HepG2 (cell line): ENCODE results near the gene LLGL1. TPM values are rescaled to one million over a fixed set of nuclear protein-coding genes. Genes with fewer than 3 reads are reported as not detected.
A peak's percentile ranks its signal among the peaks of the same experiment; 100 is the strongest.

ENCODE experiments used
- CAMTA2 ChIP-seq: sonication (generic); formaldehyde crosslinking; IDR thresholded peaks from 2 replicates; pipeline ENCODE4 v1.4.0; 2020; ENCODE audit warnings: mild to moderate bottlenecking, missing genetic modification reagents, borderline replicate concordance
- GFI1 ChIP-seq: sonication (generic); formaldehyde crosslinking; IDR thresholded peaks from 2 replicates; pipeline ENCODE4 v1.5.0; 2020; ENCODE audit warnings: missing genetic modification reagents, mild to moderate bottlenecking, borderline replicate concordance
- HNF4G ChIP-seq, 2 experiments: sonication (generic) in 1 of 2; formaldehyde crosslinking in 1 of 2; IDR thresholded peaks; 2 replicates each; pipeline versions ENCODE4 v1.4.0 to v1.6.1; 2011 to 2020; ENCODE audit warnings: borderline replicate concordance in 2 of 2, low read depth in 2 of 2, mild to moderate bottlenecking in 2 of 2, low read length in 1 of 2, missing genetic modification reagents in 1 of 2, moderate library complexity in 1 of 2
- HOXA9 ChIP-seq: sonication (generic); formaldehyde crosslinking; IDR thresholded peaks from 2 replicates; pipeline ENCODE4 v1.8.1; 2022; ENCODE audit warnings: missing genetic modification reagents, mild to moderate bottlenecking, moderate library complexity, borderline replicate concordance
- KDM4B ChIP-seq: sonication (generic); formaldehyde crosslinking; IDR thresholded peaks from 2 replicates; pipeline ENCODE4 v1.4.0; 2020; ENCODE audit warnings: missing genetic modification reagents
- NR2F1 ChIP-seq, 2 experiments: fragments of 450-650 bp in 1 of 2; formaldehyde crosslinking in 1 of 2; IDR thresholded peaks; 2 replicates each; pipeline versions ENCODE4 v1.5.0 to v1.6.1; 2016 to 2020; ENCODE audit warnings: mild to moderate bottlenecking in 1 of 2, missing compliant biosample characterization in 1 of 2, missing genetic modification reagents in 1 of 2, moderate library complexity in 1 of 2
- RNF2 ChIP-seq: fragments of 450-650 bp; conservative IDR thresholded peaks from 2 replicates; pipeline ENCODE4 v1.6.1; 2016; ENCODE audit warnings: low read depth
- TSC22D2 ChIP-seq: sonication (generic); formaldehyde crosslinking; IDR thresholded peaks from 2 replicates; pipeline ENCODE4 v1.5.1; 2020; ENCODE audit warnings: missing genetic modification reagents, mild to moderate bottlenecking, borderline replicate concordance
- ZNF10 ChIP-seq: sonication (generic); formaldehyde crosslinking; IDR thresholded peaks from 2 replicates; pipeline ENCODE4 v1.4.0; 2020; ENCODE audit warnings: mild to moderate bottlenecking, low read depth, missing genetic modification reagents, borderline replicate concordance
- ZNF230 ChIP-seq: sonication (generic); formaldehyde crosslinking; IDR thresholded peaks from 2 replicates; pipeline ENCODE4 v1.4.0; 2020; ENCODE audit warnings: mild to moderate bottlenecking, missing genetic modification reagents
- ZNF24 ChIP-seq: fragments of 450-650 bp; IDR thresholded peaks from 2 replicates; pipeline ENCODE4 v1.6.1; 2017; ENCODE audit warnings: antibody characterized with exemption, mild to moderate bottlenecking
- ZNF3 ChIP-seq: IDR thresholded peaks from 2 replicates; pipeline ENCODE4 v1.7.0; 2017; ENCODE audit warnings: inconsistent platforms
- ZNF333 ChIP-seq: sonication (generic); formaldehyde crosslinking; IDR thresholded peaks from 2 replicates; pipeline ENCODE4 v1.4.0; 2020; ENCODE audit warnings: mild to moderate bottlenecking, missing genetic modification reagents, borderline replicate concordance
- ZNF335 ChIP-seq: sonication (generic); formaldehyde crosslinking; IDR thresholded peaks from 2 replicates; pipeline ENCODE4 v1.4.0; 2020; ENCODE audit warnings: missing genetic modification reagents
- ZNF558 ChIP-seq: sonication (generic); formaldehyde crosslinking; IDR thresholded peaks from 2 replicates; pipeline ENCODE4 v1.9.0; 2022; ENCODE audit warnings: mild to moderate bottlenecking, missing genetic modification reagents, borderline replicate concordance
- ZNF720 ChIP-seq: sonication (generic); formaldehyde crosslinking; IDR thresholded peaks from 2 replicates; pipeline ENCODE4 v1.4.0; 2020; ENCODE audit warnings: missing genetic modification reagents
- ZNF737 ChIP-seq: sonication (generic); formaldehyde crosslinking; IDR thresholded peaks from 2 replicates; pipeline ENCODE4 v1.5.0; 2020; ENCODE audit warnings: missing genetic modification reagents, mild to moderate bottlenecking, borderline replicate concordance
- ZNF790 ChIP-seq: sonication (generic); formaldehyde crosslinking; IDR thresholded peaks from 2 replicates; pipeline ENCODE4 v1.8.0; 2022; ENCODE audit warnings: missing genetic modification reagents, mild to moderate bottlenecking, borderline replicate concordance
- polyA plus RNA-seq, 8 experiments: library from polyadenylated mRNA; depleted of rRNA in 3 of 8; stranded (reverse) in 7 of 8; unstranded in 1 of 8; fragments of >200 nt; fragmentation: Illumina TruSeq in 4 of 8; extraction: Trizol in 4 of 8; gene quantifications; 2 replicates each; pipeline versions ENCODE4 v1.2.1 to v1.2.3, GENCODE V29; 2011 to 2016; ENCODE audit warnings: low read depth in 4 of 8, missing spikeins in 1 of 8, mixed read lengths in 1 of 8; ENCODE audit not compliant: insufficient read depth in 1 of 8
- total RNA-seq, 5 experiments: library from RNA; depleted of rRNA; stranded (reverse); fragments of >200 nt; fragmentation: Illumina TruSeq; extraction: Trizol; gene quantifications; 2 replicates each; pipeline ENCODE4 v1.2.3, GENCODE V29; 2016; ENCODE audit warnings: low read depth in 1 of 5
- TF ChIP-seq, protein P1 (sequence below): sonication (generic); formaldehyde crosslinking; IDR thresholded peaks from 2 replicates; pipeline ENCODE4 v1.5.1; 2020; ENCODE audit warnings: missing genetic modification reagents, mild to moderate bottlenecking, borderline replicate concordance
- TF ChIP-seq, protein P2 (sequence below): sonication (generic); formaldehyde crosslinking; IDR thresholded peaks from 2 replicates; pipeline ENCODE4 v1.4.0; 2020; ENCODE audit warnings: mild to moderate bottlenecking, missing genetic modification reagents
- TF ChIP-seq, protein P3 (sequence below): sonication (generic); formaldehyde crosslinking; IDR thresholded peaks from 2 replicates; pipeline ENCODE4 v1.5.0; 2020; ENCODE audit warnings: missing genetic modification reagents
- TF ChIP-seq, protein P4 (sequence below): sonication (generic); formaldehyde crosslinking; IDR thresholded peaks from 2 replicates; pipeline ENCODE4 v1.8.1; 2023; ENCODE audit warnings: mild to moderate bottlenecking, missing genetic modification reagents

Gene LLGL1
- total and polyA plus RNA-seq, 2 of the 13 experiments (the other 11 are each of a cell fraction or from before 2014, with no cell fraction given): 15.0 to 15.3 TPM

DNA sequence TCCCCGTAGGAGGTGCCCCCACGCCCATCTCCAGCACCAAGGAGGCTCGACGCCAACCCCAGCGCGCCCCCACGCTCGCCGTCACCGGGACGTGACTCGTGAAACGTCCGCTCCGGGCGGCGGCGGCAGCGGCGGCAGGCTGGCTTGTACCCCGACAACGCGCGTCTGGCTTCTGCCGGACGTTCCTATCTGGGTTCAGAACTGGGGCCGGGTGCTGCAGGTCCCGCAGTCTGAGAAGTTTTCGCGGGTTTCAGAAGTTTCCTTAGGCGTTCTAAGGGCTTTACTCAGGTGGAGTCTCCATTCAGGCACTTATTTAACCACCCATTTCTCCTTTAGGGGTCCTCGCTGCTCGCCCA is 42.5 kb upstream of the LLGL1 start (continued):
- TF ChIP-seq, protein P1, sequence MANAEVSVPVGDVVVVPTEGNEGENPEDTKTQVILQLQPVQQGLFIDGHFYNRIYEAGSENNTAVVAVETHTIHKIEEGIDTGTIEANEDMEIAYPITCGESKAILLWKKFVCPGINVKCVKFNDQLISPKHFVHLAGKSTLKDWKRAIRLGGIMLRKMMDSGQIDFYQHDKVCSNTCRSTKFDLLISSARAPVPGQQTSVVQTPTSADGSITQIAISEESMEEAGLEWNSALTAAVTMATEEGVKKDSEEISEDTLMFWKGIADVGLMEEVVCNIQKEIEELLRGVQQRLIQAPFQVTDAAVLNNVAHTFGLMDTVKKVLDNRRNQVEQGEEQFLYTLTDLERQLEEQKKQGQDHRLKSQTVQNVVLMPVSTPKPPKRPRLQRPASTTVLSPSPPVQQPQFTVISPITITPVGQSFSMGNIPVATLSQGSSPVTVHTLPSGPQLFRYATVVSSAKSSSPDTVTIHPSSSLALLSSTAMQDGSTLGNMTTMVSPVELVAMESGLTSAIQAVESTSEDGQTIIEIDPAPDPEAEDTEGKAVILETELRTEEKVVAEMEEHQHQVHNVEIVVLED (CRISPR knock-in tag): peak; percentile 95
- TF ChIP-seq ZNF10 (CRISPR knock-in tag) (no peak), HNF4G (IDR thresholded peaks at IDR 0.05; ENCODE audit: borderline replicate concordance, low read depth, low read length) (no peak), HNF4G (CRISPR knock-in tag; IDR thresholded peaks at IDR 0.05; ENCODE audit: borderline replicate concordance, low read depth) (no peak), HOXA9 (CRISPR knock-in tag) (no peak), RNF2 (no peak), NR2F1 (CRISPR knock-in tag; IDR thresholded peaks at IDR 0.05) (peak in 1 of 2 experiments; percentile 20; a peak in 2 of 4 replicates), ZNF790 (CRISPR knock-in tag) (no peak), CAMTA2 (no peak; the same call in 1 of the 2 replicates), KDM4B (CRISPR knock-in tag) (peak; percentile 55; the same call in 1 of the 2 replicates), ZNF3 (no peak), ZNF230 (0 out of 2 replicates have a peak, but pooled peaks have one; percentile 24), TSC22D2 (CRISPR knock-in tag) (0 out of 2 replicates have a peak, but pooled peaks have one; percentile 47), GFI1 (CRISPR knock-in tag) (0 out of 2 replicates have a peak, but pooled peaks have one; percentile 57), ZNF558 (no peak), ZNF24 (no peak), ZNF335 (CRISPR knock-in tag) (peak; percentile 99), ZNF737 (no peak), ZNF333 (no peak), ZNF720 (CRISPR knock-in tag) (no peak)
- TF ChIP-seq, protein P2, sequence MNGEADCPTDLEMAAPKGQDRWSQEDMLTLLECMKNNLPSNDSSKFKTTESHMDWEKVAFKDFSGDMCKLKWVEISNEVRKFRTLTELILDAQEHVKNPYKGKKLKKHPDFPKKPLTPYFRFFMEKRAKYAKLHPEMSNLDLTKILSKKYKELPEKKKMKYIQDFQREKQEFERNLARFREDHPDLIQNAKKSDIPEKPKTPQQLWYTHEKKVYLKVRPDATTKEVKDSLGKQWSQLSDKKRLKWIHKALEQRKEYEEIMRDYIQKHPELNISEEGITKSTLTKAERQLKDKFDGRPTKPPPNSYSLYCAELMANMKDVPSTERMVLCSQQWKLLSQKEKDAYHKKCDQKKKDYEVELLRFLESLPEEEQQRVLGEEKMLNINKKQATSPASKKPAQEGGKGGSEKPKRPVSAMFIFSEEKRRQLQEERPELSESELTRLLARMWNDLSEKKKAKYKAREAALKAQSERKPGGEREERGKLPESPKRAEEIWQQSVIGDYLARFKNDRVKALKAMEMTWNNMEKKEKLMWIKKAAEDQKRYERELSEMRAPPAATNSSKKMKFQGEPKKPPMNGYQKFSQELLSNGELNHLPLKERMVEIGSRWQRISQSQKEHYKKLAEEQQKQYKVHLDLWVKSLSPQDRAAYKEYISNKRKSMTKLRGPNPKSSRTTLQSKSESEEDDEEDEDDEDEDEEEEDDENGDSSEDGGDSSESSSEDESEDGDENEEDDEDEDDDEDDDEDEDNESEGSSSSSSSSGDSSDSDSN (CRISPR knock-in tag): peak; percentile 66; the same call in 1 of the 2 replicates
- TF ChIP-seq, protein P3, sequence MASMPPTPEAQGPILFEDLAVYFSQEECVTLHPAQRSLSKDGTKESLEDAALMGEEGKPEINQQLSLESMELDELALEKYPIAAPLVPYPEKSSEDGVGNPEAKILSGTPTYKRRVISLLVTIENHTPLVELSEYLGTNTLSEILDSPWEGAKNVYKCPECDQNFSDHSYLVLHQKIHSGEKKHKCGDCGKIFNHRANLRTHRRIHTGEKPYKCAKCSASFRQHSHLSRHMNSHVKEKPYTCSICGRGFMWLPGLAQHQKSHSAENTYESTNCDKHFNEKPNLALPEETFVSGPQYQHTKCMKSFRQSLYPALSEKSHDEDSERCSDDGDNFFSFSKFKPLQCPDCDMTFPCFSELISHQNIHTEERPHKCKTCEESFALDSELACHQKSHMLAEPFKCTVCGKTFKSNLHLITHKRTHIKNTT: no peak
- TF ChIP-seq, protein P4, sequence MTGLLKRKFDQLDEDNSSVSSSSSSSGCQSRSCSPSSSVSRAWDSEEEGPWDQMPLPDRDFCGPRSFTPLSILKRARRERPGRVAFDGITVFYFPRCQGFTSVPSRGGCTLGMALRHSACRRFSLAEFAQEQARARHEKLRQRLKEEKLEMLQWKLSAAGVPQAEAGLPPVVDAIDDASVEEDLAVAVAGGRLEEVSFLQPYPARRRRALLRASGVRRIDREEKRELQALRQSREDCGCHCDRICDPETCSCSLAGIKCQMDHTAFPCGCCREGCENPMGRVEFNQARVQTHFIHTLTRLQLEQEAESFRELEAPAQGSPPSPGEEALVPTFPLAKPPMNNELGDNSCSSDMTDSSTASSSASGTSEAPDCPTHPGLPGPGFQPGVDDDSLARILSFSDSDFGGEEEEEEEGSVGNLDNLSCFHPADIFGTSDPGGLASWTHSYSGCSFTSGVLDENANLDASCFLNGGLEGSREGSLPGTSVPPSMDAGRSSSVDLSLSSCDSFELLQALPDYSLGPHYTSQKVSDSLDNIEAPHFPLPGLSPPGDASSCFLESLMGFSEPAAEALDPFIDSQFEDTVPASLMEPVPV: peak; percentile 75
